ENCODE measurements around the gene PHC2.

Gene PHC2

GRCh38 chr1:33455539-33456501 is 24.9 kb upstream of the PHC2 start:
- DNase-seq (ENCODE audit: low read depth), result peak; percentile 85
- TF ChIP-seq, protein P1, sequence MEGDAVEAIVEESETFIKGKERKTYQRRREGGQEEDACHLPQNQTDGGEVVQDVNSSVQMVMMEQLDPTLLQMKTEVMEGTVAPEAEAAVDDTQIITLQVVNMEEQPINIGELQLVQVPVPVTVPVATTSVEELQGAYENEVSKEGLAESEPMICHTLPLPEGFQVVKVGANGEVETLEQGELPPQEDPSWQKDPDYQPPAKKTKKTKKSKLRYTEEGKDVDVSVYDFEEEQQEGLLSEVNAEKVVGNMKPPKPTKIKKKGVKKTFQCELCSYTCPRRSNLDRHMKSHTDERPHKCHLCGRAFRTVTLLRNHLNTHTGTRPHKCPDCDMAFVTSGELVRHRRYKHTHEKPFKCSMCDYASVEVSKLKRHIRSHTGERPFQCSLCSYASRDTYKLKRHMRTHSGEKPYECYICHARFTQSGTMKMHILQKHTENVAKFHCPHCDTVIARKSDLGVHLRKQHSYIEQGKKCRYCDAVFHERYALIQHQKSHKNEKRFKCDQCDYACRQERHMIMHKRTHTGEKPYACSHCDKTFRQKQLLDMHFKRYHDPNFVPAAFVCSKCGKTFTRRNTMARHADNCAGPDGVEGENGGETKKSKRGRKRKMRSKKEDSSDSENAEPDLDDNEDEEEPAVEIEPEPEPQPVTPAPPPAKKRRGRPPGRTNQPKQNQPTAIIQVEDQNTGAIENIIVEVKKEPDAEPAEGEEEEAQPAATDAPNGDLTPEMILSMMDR (IDR thresholded peaks at IDR 0.05; ENCODE audit: insufficient read depth, low read depth, low read length, missing control alignments), result peak; percentile 83
- no peak overlapping the region for H3K4me3 ChIP-seq (ENCODE audit: low read length)

DNA sequence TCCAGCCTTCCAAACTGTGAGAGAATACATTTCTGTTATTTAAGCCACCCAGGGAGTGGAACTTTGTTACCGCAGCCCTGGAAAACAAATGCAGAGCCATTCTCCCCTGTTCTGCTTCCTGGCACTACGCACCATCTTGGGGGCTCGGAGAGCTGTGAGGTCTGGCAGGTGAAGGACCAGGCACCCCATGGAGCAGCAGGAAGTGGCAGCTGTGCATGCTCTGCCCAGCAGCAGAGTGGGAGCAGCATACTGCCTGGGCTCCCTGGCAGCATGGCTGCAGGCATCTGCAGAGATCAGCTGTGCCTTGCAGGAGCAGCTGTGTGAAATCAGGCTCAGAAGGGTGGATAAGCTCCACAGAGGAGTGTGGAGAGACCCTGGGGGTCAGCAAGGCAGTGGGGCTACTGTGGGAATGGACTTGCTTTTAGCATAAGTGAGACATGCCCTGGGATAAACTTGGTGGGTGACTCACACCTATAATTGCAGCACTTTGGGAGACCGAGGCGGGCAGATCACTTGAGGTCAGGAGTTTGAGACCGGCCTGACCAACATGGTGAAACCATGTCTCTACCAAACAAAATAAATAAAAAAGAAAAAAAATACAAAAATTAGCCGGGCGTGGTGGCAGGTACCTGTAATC is 23.9 kb upstream of the PHC2 start:
- TF ChIP-seq, protein P1 (IDR thresholded peaks at IDR 0.05; ENCODE audit: insufficient read depth, low read depth, low read length, missing control alignments), result no peak
- no peak overlapping the region for H3K4me3 ChIP-seq (ENCODE audit: low read length)
- no peak for DNase-seq (ENCODE audit: low read depth)

DNA sequence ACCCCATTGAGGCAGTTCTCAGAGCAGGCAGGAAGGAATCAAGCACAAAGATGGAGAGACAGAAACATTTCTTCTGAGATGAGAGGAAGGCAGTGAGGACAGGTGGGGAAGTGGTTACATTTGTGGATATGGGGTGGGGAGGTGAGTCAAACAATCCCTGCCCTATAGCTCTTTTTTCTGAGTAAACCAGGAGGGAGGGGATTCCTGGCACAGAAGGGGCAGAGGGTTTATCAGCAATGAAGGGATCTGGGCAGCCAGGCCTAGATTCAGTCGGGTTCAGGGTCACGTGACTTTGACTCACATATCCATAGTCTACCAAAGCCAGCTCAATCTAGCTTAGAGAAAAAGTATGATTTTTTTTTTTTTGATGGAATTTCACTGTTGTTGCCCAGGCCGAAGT is 15.7 kb upstream of the PHC2 start:
- TF ChIP-seq, protein P1 (IDR thresholded peaks at IDR 0.05; ENCODE audit: insufficient read depth, low read depth, low read length, missing control alignments), result no peak
- DNase-seq (ENCODE audit: low read depth), result no peak
- H3K4me3 ChIP-seq (ENCODE audit: low read length), result no peak overlapping the region

GRCh38 chr1:33445108-33445507 is 14.2 kb upstream of the PHC2 start:
- no peak overlapping the region for H3K4me3 ChIP-seq (ENCODE audit: low read length)
- TF ChIP-seq, protein P1 (IDR thresholded peaks at IDR 0.05; ENCODE audit: insufficient read depth, low read depth, low read length, missing control alignments), result no peak
- DNase-seq (ENCODE audit: low read depth), result no peak

DNA sequence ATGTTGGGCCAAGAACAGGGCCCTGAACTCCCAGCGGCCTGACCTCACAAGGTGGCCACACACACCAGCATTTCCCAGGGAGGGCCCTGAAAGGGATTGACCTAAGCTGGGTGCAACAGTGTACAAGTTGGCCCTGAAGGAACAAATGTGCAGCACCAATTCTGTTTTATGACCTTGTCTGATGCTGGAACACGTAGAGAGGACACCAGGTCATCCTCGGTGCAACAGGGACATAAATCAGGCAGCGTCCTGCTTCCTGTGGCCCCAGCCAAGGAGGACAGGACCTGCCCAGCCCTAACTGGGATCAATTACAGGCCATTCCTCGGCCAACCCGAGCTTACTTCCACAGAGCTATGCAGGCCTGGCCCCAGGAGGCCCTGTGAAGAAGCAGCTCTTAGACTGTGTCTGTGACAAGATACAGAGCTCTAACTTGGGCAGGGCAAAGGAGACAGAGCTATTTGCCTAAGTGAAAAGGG is 12.8 kb upstream of the PHC2 start:
- TF ChIP-seq, protein P1 (IDR thresholded peaks at IDR 0.05; ENCODE audit: insufficient read depth, low read depth, low read length, missing control alignments), result no peak
- no peak overlapping the region for H3K4me3 ChIP-seq (ENCODE audit: low read length)
- DNase-seq (ENCODE audit: low read depth), result no peak

DNA sequence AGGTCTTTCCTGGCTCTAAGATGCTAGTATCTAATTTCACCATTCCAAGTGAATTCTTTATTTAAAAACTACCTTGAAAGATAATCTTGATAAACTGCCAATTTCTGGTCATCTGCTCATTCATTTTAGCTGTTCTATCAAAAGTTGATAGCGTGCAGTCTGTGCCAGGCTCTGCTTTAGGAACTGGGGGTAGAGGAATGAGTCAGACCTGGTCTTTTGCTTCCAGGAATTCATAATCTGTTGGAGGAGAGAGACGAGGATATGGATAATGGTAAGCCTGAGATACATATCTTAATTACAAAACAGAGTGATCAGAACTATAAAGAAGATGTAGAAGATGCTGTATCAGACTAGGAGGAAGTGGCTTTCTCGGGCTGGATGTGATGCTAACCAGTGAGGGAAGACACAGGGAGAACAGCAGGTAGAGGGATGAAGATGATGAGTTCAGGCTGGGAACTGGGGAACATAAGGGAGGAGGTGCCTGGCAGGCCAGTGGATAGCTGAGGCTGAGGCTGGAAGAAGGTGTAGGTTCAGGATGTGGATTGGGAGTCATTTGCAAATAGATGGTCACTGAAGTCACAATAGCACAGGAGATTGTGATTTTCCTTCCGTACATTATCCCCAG is 12.3 kb upstream of the PHC2 start:
- DNase-seq (ENCODE audit: low read depth), result no peak
- no peak overlapping the region for H3K4me3 ChIP-seq (ENCODE audit: low read length)
- TF ChIP-seq, protein P1 (IDR thresholded peaks at IDR 0.05; ENCODE audit: insufficient read depth, low read depth, low read length, missing control alignments), result no peak

All from epithelial cell of esophagus (primary cell).